Glomerular endothelial cell (primary cell): ENCODE data around the gene SALL3. TPM values are rescaled to one million over a fixed set of nuclear protein-coding genes. Genes with fewer than 3 reads are reported as not detected.

Experiments
- DNase-seq: peaks from one replicate; pipeline ENCODE4 v3.0.0-alpha.2; 2011; ENCODE audit warnings: low read depth, low spot score; ENCODE audit errors: extremely low read depth
- total RNA-seq: library from RNA; depleted of rRNA; stranded (reverse); fragments of >200 nt; gene quantifications from 2 replicates; pipeline ENCODE4 v1.2.3, GENCODE V29; 2015

Gene SALL3
- total RNA-seq, 1 donor from 2014 or later = 0.41 TPM

- DNase-seq = no peak
These were observed 425 bp upstream of the SALL3 start for GRCh38 chr18:78979056-78979729.

DNA sequence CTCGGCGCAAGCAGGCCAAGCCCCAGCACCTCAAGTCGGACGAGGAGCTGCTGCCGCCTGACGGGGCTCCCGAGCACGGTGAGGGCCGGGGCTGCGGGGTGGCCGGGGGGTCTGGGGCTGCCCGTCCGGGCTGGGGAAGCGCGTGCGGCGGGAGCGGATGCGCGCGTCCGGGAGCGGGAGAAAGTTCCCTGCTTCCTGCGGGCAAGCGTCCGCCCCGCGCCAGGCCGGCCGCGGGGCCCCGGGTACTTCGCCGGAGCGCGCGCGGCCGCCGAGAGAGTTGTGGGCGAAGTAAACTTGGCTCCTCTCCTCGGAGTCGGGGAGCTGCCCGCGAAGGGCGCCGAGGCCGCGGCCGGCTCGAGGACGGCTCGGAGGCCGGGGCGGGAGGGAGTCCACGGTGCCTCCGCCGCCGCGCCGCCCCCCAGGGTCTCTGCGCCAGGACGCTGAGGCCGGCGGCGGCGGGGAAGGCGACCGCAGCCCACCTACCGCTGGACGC is 707 bp downstream of the SALL3 start:
- DNase-seq = no peak

GRCh38 chr18:78980777-78981380 is 1.3 kb downstream of the SALL3 start:
- no peak for DNase-seq

GRCh38 chr18:78981394-78981831 is 1.8 kb downstream of the SALL3 start:
- DNase-seq = no peak

DNA sequence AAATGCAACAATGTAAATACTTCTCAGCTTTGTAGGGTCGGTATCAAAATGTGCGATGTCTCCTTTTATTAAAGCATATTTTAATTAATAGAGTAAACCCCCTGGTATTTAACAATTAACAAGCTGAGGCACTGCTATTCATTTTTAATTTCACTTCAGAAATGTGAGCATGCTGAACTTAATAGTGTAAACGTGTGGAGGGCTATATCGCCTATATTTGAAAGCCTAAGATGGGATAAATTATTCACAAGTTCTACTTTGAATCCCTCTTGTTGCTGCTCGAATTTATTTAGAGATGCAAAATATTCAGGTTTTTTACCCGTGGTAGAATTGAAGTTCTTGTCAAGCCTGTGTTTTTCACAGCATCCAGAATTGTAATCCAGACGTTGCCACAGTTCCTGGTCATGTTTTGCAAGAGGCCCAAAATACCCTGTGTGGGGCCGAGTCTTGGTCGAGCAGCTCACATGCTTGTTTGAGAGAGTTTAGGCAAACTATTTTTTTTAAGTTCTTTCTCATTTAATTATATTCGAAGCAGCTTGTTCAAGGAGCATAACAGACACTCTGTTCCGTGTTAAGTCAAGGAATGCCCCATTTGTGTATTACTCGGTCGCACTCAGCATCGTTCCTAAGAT is 2.5 kb downstream of the SALL3 start:
- DNase-seq = no peak

- no peak for DNase-seq
These were observed 3.9 kb downstream of the SALL3 start for GRCh38 chr18:78983512-78983911.

GRCh38 chr18:78984941-78985784 is 5.5 kb downstream of the SALL3 start:
- DNase-seq = no peak

GRCh38 chr18:78986018-78986481 is 6.4 kb downstream of the SALL3 start:
- no peak for DNase-seq

DNA sequence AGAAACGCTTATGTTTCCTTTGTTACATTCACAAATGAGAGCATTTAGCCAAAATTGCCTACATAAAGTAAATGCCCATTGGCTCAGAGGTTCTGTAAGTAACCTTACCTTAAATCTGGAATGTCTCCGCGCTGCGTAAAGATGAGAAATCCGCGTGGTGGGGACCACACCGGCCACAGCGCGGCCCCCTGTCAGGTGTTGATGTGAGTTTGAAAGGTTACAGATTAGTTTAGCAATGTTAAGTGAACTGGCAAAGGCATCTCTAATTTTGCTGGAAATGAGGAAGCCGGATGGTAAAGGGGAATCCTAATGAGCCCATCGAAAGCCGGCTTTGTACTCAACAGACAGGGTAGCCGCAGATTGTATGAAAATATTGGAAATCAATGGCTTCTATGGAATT is 11.8 kb downstream of the SALL3 start:
- no peak for DNase-seq

- no peak for DNase-seq
These were observed 12.7 kb downstream of the SALL3 start for GRCh38 chr18:78992041-78993011.

GRCh38 chr18:78993014-78993926 is 13.7 kb downstream of the SALL3 start:
- DNase-seq = no peak

- no peak for DNase-seq
These were observed 14.4 kb downstream of the SALL3 start for GRCh38 chr18:78994000-78994399.

DNA sequence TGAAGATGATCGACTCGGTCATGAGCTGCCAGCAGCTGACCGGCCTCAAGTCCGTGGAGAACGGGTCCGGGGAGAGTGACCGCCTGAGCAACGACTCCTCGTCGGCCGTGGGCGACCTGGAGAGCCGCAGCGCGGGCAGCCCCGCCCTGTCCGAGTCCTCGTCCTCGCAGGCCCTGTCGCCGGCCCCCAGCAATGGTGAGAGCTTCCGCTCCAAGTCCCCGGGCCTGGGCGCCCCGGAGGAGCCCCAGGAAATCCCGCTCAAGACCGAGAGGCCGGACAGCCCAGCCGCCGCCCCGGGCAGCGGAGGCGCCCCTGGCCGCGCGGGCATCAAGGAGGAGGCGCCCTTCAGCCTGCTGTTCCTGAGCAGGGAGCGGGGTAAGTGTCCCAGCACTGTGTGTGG is 14.9 kb downstream of the SALL3 start:
- no peak for DNase-seq

DNA sequence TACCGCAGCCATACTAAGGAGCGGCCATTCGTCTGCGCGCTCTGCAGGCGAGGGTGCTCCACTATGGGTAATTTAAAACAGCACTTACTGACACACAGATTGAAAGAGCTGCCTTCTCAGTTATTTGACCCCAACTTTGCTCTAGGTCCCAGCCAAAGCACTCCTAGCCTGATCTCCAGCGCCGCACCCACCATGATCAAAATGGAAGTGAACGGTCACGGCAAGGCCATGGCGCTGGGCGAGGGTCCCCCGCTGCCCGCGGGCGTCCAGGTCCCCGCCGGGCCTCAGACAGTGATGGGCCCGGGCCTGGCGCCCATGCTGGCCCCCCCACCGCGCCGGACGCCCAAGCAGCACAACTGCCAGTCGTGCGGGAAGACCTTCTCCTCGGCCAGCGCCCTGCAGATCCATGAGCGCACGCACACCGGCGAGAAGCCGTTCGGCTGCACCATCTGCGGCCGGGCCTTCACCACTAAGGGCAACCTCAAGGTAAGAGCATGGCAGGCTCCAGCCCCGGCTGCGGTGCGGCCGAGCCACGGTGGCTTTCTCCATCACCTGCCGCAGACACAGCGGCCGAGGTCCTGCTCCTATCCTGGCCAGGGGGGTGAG is 15.5 kb downstream of the SALL3 start:
- no peak for DNase-seq

GRCh38 chr18:78995740-78996395 is 16.2 kb downstream of the SALL3 start:
- DNase-seq = no peak

- DNase-seq = no peak
These were observed 17.3 kb downstream of the SALL3 start for GRCh38 chr18:78996741-78997490.
